ENCODE measurements around the gene ETFDH. TPM values are rescaled to one million over a fixed set of nuclear protein-coding genes. Genes with fewer than 3 reads are reported as not detected.
"Not testable (repeated sequence)": the region's sequence is repeated elsewhere in the genome, so short reads cannot be mapped to it uniquely, and the experiment has no call there.

The ETFDH gene
- total RNA-seq, 1 donor from 2014 or later: 42.4 TPM

GRCh38 chr4:158755819-158756218, 83.7 kb downstream of the ETFDH start:
- not testable (repeated sequence) for DNase-seq

GRCh38 chr4:158756588-158756987, 84.5 kb downstream of the ETFDH start:
- DNase-seq: no peak

GRCh38 chr4:158758142-158758541, 86.0 kb downstream of the ETFDH start:
- no peak for DNase-seq

GRCh38 chr4:158758703-158759102, 86.6 kb downstream of the ETFDH start:
- no peak for DNase-seq

Small RNA genes within 50 kb of the gene (small RNA-seq; reads per million reads assigned to genes)
- not detected for gene RF00012 (ENCODE audit: low replicate concordance)

Other genes starting within 250 kb of the ETFDH start
- 0.39 TPM for gene RXFP1, start 150.4 kb upstream of the ETFDH start, total RNA-seq
- gene C4orf46, start 409 bp upstream of the ETFDH start, total RNA-seq: 18.4 TPM
- gene PPID, start 51.1 kb downstream of the ETFDH start, total RNA-seq: 26.8 TPM
- gene FNIP2, start 96.7 kb downstream of the ETFDH start, total RNA-seq: 35.8 TPM

All from skin of body (tissue), 3 donors.